Activated CD8-positive, alpha-beta memory T cell treated with anti-CD3 and anti-CD28 coated beads for 1 hour (primary cell): ENCODE results near the gene CD101.

Experiments
- DNase-seq, 2 donors: peaks; one replicate each; pipeline ENCODE4 v3.0.0-alpha.2; 2020; ENCODE audit warnings: low read depth in 1 of 2; ENCODE audit errors: extremely low read depth in 1 of 2

CD101 gene

DNA sequence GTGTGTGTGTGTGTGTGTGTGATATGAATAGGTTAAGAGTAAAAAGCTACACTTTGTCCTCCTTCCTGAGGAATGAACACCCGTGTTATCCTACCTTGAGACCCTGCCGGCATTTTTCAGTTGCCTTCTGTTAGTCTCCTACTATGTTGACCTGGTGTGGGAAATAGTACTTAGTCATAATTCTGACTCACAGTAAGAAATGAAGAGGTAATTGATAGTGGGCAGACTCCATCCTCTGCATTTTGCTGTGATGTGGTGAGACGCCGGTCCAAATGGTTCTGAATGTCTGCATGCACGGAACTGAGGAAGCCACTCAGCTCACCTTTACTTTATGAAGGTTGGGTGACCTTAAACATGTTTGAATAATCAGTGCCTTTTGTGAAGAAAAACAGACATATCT is 12.6 kb downstream of the CD101 start:
- no peak for DNase-seq

DNA sequence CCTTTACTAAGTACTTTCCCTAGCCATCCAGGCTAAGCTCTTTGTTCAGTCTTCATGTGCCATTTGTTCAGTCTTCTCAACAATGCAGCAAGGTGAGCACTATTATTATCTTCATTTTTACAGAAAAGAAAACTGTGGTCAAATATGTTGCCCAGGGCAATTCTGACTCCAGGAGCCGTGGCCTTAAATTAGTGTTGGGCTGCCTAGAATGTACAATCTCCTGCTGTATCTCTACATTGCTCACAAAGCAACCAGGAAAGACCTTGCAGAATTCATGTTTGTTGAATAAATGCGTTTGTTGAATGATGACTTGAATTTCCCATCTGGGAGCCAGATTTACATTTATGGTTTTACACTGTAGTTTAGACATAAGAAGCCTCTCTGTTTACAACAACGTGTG is 14.2 kb downstream of the CD101 start:
- DNase-seq, result no peak

DNA sequence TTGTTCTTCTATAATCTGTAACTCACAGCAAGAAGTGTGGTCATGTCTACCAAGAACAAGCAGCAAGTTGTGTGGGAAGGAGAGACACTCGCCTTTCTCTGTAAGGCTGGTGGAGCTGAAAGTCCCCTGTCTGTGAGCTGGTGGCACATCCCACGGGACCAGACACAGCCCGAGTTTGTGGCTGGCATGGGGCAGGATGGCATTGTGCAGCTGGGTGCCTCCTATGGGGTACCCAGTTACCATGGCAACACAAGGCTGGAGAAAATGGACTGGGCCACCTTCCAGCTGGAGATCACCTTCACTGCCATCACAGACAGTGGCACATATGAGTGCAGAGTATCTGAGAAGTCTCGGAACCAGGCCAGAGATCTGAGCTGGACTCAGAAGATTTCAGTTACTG is 15.5 kb downstream of the CD101 start:
- DNase-seq, result no peak

DNA sequence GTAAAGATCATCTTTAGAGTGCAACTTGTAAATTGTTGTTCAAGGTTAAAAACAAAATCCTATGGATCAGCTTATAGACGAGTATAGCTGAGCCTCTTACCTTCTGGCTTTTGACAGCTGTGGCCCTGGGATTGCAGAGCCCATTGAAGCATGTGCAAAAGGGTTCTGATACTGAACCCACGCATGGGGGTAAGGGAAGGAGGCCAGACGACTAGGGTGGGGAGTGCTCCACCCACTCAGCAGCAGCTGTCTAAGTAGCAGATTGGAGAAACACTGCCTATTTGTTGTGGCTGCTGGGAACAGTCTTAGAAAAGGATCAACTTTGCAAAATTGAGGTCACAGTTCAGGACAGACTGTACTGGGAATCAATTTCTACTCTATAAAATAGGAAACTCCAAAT is 16.1 kb downstream of the CD101 start:
- DNase-seq, result no peak

DNA sequence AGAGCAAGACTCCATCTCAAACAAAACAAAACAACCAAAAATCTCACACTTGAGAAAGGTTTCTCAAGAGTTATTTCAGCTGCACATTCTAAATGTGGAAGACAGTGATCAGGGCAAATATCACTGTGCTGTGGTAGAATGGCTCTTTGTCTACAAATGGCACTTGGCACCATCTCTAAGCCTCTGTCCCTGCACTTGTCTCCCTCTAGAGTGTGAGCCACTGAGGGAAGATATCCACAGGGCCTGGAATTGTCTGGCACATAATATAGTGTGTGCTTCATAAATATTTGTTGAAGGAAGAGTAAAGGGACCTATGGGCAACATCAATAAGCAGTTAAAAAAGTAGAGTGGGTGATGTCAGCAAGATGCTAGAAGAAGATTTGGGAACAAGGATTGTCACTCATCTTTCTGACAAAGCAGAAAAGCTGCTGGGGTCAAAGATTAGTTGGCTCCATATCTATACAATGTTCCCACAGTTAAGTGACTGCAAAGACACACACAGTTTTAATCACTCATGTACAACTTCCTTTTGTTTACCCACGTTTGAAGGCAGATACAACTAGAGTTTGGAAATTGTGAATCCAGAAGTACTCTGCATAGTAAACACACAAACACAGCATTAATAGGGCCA is 19.1 kb downstream of the CD101 start:
- DNase-seq, result no peak

DNA sequence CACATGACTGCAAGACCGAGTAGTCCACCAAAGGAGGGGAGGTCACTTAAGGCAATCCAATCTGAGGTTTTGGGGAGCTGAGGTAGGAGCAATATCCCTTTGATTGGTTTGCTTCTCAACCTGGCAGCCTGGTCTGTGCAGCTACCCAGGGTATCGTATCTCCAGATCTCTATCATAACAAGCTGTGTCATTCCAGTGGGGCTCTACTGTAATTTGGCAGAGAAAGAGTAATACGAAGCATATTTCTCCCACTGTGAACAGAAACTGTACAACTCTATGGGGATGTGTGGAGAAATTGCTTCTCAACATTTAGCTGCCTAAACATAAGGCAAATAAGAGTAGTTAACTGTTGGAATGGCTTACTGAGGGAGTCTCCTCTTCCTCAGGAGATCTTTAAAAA is 20.6 kb downstream of the CD101 start:
- no peak for DNase-seq

DNA sequence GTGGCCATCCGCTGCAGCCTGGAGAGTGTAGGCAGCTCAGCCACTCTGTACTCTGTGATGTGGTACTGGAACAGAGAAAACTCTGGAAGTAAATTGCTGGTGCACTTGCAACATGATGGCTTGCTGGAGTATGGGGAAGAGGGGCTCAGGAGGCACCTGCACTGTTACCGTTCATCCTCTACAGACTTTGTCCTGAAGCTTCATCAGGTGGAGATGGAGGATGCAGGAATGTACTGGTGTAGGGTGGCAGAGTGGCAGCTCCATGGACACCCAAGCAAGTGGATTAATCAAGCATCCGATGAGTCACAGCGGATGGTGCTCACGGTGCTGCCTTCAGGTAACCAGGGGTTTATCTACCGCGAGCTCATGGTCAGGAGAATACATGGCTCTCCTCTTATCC is 24.0 kb downstream of the CD101 start:
- DNase-seq, result no peak

DNA sequence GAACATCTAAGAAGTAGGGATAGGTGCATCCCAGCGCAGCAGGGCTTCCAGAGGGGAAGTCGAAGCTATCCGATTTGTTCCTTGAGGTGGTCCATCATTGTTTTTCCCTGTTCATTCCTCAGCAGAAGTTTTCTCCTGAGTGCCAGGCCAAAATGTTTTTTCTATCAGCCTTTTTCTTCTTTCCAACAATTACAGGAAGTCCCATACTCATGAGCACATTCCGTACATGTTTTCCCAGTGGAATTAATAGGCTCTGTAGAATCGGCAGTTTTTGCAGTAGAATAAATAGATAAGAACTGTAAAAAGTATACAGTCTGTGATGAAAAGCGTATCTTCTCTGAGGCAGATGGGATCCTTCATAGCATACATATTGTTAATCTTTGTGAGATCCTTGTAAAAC is 24.8 kb downstream of the CD101 start:
- no peak for DNase-seq

DNA sequence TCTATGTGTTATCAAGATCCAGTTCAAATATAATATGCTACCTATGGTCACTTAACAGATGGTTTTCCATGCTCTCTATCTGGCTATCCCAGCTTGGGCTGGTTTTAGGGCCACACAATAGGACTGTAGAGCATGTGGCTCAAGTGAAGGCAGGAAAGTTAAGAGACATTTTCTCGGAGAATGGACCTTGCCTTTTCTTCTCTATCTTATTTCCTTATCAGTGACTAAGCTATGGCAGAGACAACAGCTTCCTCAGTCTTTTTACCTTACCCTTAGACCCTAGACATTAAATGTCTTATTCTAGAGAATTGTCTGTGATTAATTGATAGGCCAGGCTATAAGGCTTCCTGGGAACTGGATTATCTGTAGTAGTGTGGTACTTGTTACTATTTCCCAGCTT is 28.1 kb downstream of the CD101 start:
- DNase-seq, result no peak

DNA sequence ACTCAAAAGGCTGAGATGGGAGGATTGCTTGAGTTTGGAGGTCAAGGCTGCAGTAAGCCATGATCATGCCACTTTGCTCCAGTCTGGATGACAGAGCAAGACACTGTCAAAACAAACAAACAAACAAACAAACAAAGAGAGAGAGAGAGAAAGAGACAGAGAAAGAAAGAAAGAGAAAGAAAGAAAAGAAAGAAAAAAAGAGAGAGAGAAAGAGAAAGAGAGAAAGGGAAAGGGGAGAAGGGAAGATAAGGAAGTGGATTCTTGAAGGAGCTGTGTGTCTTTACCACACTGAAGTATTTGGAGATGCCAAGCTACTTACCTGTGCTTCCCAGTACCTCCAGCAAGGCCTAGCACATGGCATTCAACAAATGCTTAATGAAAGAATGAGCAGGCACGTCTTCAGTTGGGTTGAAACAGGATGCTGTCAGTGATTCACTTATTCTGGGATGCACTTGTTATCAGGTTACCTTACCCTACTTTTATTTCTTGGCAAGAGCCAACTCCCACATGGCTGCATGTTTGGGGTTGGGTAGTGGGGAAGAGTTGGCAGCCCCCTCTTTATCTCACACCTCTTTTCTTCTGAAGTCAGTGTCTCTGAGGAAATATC is 28.8 kb downstream of the CD101 start:
- no peak for DNase-seq

DNA sequence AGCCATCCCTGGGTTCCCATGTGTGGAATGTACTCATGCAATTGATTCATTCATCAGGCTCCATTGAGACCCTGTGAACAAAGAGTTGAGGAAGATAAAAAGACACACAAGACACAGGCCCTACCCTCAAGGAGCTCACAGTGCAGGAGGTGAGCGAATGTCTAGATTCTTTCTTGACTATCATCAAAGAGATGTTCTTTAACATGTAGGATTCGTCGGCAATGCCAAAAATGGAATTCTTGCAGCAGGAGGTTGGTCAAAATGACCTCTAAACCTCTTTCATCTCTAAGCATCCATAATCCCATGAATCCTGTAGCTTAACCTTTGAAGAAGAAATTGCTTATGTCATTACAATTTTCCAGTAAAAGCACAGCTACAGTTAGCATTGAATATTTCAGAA is 30.7 kb downstream of the CD101 start:
- DNase-seq, result no peak

DNA sequence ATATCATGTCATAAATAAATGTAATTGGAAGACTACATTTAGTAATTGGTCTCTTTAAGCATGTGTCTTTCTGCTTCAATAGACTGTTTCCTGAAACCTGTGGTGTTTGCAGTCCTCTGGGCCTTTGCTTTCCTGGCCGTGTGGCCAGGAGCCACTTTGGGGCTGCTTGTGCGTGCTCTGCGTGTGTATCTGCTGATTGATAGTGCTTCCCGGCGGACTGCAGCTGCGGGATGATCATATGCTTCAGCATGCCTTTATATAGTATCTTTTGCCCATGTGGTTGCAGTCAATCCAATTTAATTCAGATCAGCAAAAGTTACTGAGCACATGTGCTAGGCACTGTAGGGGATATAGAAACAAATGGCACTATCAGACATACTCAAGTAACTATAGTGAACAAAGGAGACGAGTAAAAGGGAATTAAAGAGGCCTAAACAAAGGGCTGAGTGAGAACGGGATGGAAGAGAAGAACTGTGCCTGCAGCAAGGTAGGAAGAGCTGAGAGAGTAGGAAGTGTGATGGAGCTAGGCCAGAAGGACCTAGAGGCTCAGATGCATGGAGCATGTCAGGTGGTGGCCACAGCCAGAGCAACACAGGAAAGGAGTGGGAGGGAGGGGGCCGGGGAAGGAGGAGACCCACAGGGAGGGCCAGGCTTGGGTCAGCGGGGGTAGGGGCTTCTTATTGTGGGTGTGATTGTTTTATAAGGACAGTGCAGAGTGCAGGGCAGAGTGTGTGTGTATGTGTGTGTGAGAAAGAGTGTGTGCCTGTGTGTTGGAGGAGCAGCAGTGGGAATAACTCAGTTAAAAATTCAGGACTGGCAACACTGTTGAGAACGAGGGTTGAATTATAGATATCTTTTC is 31.4 kb downstream of the CD101 start:
- DNase-seq, result no peak

DNA sequence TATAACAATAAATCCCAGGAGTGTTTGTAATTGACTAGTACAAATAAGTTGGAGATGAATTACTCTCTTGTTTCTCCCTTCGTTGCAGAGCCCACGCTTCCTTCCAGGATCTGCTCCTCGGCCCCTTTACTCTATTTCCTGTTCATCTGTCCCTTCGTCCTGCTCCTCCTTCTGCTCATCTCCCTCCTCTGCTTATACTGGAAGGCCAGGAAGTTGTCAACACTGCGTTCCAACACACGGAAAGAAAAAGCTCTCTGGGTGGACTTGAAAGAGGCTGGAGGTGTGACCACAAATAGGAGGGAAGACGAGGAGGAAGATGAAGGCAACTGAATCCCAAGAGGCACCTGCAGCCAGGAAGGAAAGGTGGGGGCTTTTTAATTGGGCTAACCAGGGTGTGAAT is 32.2 kb downstream of the CD101 start:
- DNase-seq, result no peak

DNA sequence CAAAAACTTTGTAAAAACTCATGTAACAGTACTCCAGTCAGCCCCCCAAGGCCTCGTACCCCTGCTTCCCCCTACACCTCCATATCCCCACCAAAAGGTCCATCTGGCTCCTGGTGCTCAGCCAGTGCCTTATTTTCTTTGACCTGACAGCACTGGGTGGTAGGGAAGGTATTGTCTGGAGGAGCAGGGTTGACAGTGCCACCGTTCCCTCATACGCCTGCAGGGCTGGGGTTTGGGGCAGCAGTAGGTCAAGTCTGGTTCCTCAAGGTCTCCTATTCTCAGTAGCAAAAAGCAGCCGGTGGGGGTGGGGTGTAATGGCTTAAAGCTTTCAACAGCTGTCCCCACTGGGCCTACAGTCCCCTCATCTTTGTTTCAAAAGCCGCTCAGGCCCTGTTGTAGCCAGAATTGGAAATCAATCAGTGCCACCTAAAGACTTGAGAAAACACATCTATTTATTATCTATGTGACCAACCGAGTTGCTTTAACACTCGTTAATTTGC is 33.3 kb downstream of the CD101 start:
- no peak for DNase-seq

DNA sequence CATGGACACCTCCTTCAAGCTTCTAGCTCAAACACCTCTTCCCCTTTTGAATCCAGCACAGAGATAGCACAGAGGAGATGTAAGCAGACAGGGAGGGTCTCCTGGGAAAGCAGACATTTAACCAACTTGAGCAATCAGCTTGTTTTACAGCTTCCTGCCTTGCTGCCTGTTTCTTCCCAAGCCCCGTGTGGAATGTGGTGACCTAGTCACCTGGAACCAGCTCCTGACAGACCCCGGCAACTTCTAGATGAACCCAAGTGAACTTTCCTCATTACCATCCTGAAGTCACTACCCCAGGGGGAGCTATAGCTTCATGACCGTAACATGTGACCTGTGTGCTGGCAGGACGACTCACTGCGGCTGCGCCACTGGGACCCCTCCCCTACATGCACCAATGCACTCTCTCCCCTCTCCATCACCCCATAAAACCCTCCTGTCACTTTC is 34.5 kb downstream of the CD101 start:
- no peak for DNase-seq

DNA sequence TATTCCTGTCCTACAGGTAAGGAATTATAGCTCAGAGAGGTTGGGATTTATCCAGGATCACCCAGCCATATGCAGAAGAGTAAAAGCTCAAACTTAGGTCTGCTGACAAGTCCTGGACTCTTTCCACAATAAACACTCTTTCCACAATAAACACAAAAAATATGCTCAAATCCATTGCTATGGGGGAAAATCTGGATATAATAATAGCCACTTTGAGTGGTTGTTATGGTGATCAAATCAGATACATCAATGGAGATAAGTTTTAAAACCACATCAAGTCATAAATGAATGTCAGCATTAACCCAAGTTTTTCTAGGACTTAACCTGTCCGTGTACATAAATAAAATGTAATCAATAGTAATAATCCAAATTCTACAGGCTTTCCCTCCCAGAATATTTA is 36.2 kb downstream of the CD101 start:
- no peak for DNase-seq

DNA sequence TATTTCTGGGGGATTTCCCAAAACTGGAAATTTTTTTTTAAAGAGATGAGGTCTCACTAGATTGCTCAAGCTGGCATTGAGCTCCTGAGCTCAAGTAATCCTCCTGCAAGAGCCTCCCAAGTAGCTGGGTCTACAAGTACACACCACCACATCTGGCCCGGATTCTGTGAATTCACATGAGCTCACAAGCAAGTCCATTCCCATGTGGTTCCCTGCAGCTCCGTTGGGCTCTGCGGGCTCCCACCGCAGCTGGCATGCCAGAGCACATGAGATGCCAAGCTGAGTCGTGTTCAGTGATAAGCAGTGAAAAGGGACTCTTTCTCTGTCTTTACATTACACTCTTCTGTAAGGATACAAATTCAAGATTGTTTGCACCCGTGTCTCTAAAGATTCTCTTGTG is 36.7 kb downstream of the CD101 start:
- no peak for DNase-seq

DNA sequence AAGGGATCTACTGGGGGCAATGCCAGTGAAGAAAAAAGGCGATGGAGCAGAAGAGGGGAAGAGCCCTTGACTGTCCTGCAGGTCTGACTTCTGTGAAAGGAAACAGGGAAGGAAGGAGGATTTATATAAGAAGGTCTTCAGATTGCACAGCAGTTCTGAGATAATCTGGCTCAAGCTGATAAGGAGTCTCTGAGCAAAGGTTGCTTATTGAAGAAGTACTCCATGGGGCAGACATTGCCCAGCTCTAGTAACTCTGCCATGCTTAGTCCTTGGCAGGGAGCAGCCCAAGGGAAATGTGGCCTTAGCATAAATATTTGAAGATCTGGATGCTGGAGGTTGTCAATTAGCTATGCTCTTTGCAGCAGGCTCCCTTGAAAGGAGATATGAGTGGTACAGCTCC is 42.7 kb downstream of the CD101 start:
- DNase-seq, result no peak

DNA sequence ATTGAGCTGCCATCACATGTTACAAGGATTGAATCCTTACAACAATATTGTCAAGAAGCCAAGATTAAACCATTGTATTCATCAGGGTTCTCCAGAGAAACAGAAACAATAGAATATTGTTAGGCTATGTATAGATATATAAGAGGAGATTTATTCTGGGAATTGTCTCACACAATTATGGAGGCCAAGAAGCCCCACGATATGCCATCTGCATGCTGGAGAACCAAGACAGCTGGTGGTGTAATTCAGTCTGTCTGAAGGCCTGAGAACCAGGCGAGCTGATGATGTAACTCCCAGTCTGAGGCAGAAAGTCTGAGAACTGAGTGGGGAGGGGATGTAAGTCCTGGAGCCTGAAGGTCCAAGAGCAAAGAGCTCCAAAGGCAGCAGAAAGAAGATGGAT is 44.1 kb downstream of the CD101 start:
- no peak for DNase-seq

DNA sequence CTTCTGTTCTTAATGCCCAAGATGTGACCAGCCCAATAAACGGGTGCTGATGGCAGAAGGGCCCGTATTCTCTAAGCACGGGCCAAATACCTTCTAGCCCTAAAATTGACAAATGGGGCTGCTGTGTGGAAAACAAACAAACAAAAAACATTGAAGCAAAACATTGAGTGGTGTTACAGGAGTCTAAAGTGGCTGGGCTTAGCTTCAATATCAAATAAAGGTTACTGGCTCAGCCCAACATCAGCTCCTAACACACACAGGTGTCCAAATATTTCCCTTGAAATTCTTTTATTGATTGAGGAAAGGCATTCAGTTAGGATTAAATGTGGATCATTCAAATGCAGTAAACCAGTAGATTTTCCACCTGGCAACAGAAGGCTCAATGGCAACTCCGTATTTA is 45.2 kb downstream of the CD101 start:
- DNase-seq, result no peak

DNA sequence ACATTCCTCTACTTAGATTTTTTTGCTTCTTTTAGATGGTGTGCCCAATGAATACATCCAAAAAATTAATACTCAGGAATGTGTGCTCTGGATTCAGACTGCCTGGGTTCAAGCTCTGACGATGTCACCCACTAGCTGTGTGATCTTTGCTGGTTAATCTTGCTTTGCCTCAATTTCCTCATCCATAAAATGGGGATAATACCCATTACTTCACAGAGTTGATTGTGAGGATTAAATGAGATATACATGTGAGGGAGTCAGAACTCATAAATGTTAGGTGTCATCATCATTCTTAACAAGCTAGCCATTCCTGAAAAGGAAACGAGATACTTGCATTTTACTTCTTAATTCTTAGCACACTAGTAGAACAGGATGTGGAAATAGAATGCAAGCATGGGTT is 45.7 kb downstream of the CD101 start:
- DNase-seq, result no peak

DNA sequence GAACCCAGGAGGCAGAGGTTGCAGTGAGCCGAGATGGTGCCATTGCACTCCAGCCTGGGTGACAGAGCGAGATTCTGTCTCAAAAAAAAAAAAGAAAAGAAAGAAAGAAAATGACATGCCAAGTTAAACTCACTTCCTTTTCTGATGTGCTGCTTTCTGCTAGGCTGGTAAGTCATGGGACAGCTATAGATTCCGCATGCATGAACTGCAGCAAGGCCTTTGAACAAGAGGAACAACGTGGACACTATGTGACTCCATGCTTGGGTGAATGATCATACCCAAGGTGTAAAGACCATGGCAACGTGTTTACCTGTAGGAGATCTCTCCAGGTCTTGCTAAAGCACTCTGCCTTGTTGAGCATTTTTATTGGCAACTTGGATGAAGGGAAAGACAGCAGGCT is 48.3 kb downstream of the CD101 start:
- DNase-seq, result no peak
